Smooth muscle cell (in vitro differentiated cells): ENCODE data around the gene CRMP1. TPM values are rescaled to one million over a fixed set of nuclear protein-coding genes. Genes with fewer than 3 reads are reported as not detected.

Experiments
- DNase-seq: peaks from one replicate; lab custom pipeline; 2025; ENCODE audit not compliant: unreplicated experiment; lab: John Stamatoyannopoulos, UW
- H2AFZ ChIP-seq: fragments of 200-600 bp; sonication (generic); 2 replicates; pipeline ENCODE4 v1.6.0; 2016; ENCODE audit warnings: antibody characterized with exemption, low read depth, mild to moderate bottlenecking
- H3F3A ChIP-seq: fragments of 200-600 bp; sonication (generic); 2 replicates; pipeline ENCODE4 v1.6.0; 2017; ENCODE audit warnings: antibody characterized with exemption, low read depth
- H3K27ac ChIP-seq: fragments of 200-600 bp; sonication (generic); 2 replicates; pipeline ENCODE4 v1.5.1; 2016; ENCODE audit warnings: low read depth, mild to moderate bottlenecking
- H3K27me3 ChIP-seq: fragments of 200-600 bp; sonication (generic); 2 replicates; pipeline ENCODE4 v1.6.1; 2016; ENCODE audit warnings: low read depth, mild to moderate bottlenecking
- H3K36me3 ChIP-seq: fragments of 200-600 bp; sonication (generic); 2 replicates; pipeline ENCODE4 v1.5.1; 2016; ENCODE audit warnings: low read depth
- H3K4me1 ChIP-seq: fragments of 200-600 bp; sonication (generic); 2 replicates; pipeline ENCODE4 v1.5.1; 2016; ENCODE audit warnings: low read depth
- H3K4me2 ChIP-seq: fragments of 200-600 bp; sonication (generic); 2 replicates; pipeline ENCODE4 v1.6.0; 2016; ENCODE audit warnings: mild to moderate bottlenecking
- H3K4me3 ChIP-seq: fragments of 200-600 bp; sonication (generic); 2 replicates; pipeline ENCODE4 v1.5.1; 2016; ENCODE audit warnings: mild to moderate bottlenecking
- H3K79me2 ChIP-seq: fragments of 200-600 bp; sonication (generic); 2 replicates; pipeline ENCODE4 v1.6.0; 2016; ENCODE audit warnings: low read depth, mild to moderate bottlenecking
- H3K9ac ChIP-seq: fragments of 200-600 bp; sonication (generic); 2 replicates; pipeline ENCODE4 v1.6.0; 2016; ENCODE audit warnings: low read depth
- H3K9me3 ChIP-seq: fragments of 200-600 bp; sonication (generic); replicated peaks from 2 replicates; pipeline ENCODE4 v1.5.1; 2016; ENCODE audit warnings: low read depth
- H4K20me1 ChIP-seq: fragments of 200-600 bp; sonication (generic); 2 replicates; pipeline ENCODE4 v1.6.0; 2016; ENCODE audit warnings: low read depth
- CTCF ChIP-seq: fragments of 200-600 bp; sonication (generic); IDR thresholded peaks from 2 replicates; pipeline ENCODE4 v1.5.1; 2017; ENCODE audit warnings: borderline replicate concordance, mild to moderate bottlenecking, antibody characterized with exemption; ENCODE audit not compliant: insufficient read depth, poor library complexity, severe bottlenecking
- WGBS: methylation state at CpG from one replicate; pipeline ENCODE4 v1.1.7; 2016; ENCODE audit warnings: low lambda C conversion rate; 5-methylcytosine and 5-hydroxymethylcytosine counted together
- polyA plus RNA-seq: library from polyadenylated mRNA; unstranded; fragments of >200 nt; fragmentation: Nextera tagmentation; extraction: Ambion mirVana; gene quantifications from 2 replicates; pipeline ENCODE4 v1.2.1, GENCODE V29; 2016
- total RNA-seq: library from RNA; depleted of rRNA; stranded (reverse); fragments of >200 nt; gene quantifications from 2 replicates; pipeline ENCODE4 v1.2.3, GENCODE V29; 2014

CRMP1 gene
- total and polyA plus RNA-seq, 2 experiments from 2014 or later: 12.5 to 18.6 TPM

- 89% methylated on average over 11 of the region's 12 CpGs for WGBS
- H3K4me3 ChIP-seq: no peak overlapping the region
- no peak overlapping the region for H3K27ac ChIP-seq
- peaks cover 8% of the 10 kb centered on the region for H3K27me3 ChIP-seq
- no peaks in the 10 kb centered on the region for H3K9me3 ChIP-seq
- no peaks in the 10 kb centered on the region for H4K20me1 ChIP-seq
- no peaks in the 10 kb centered on the region for H3K79me2 ChIP-seq
- H3K36me3 ChIP-seq: no peaks in the 10 kb centered on the region
- H2AFZ ChIP-seq: no peak overlapping the region
- H3K4me2 ChIP-seq: no peak overlapping the region
- no peaks in the 10 kb centered on the region for H3K4me1 ChIP-seq
- TF ChIP-seq CTCF: no peak
- H3F3A ChIP-seq: no peaks in the 10 kb centered on the region
- no peak for DNase-seq
- no peak overlapping the region for H3K9ac ChIP-seq
Observed at GRCh38 chr4:5924461-5925125, 31.7 kb upstream of the CRMP1 start.

- H3K27ac ChIP-seq: no peak overlapping the region
Observed at GRCh38 chr4:5923376-5923775, 30.5 kb upstream of the CRMP1 start.

GRCh38 chr4:5922556-5922955, 29.7 kb upstream of the CRMP1 start:
- no peaks in the 10 kb centered on the region for H3K4me1 ChIP-seq
- H3K79me2 ChIP-seq: no peaks in the 10 kb centered on the region
- H3K9me3 ChIP-seq: no peaks in the 10 kb centered on the region
- no peaks in the 10 kb centered on the region for H3F3A ChIP-seq
- H4K20me1 ChIP-seq: no peaks in the 10 kb centered on the region
- no peaks in the 10 kb centered on the region for H3K27me3 ChIP-seq
- no peak overlapping the region for H3K27ac ChIP-seq
- whole genome bisulfite sequencing: 79% methylated on average over 3 of the region's 3 CpGs
- TF ChIP-seq CTCF: no peak
- H3K4me3 ChIP-seq: no peak overlapping the region
- no peak overlapping the region for H2AFZ ChIP-seq
- no peak for DNase-seq
- no peak overlapping the region for H3K9ac ChIP-seq
- no peaks in the 10 kb centered on the region for H3K36me3 ChIP-seq
- no peak overlapping the region for H3K4me2 ChIP-seq

More at GRCh38 chr4:5923376-5923775, 30.5 kb upstream of the CRMP1 start:
- TF ChIP-seq CTCF: no peak
- no peak overlapping the region for H3K4me2 ChIP-seq
- H3K36me3 ChIP-seq: no peaks in the 10 kb centered on the region
- 75% methylated on average over 6 of the region's 6 CpGs for WGBS
- no peak for DNase-seq
- no peaks in the 10 kb centered on the region for H4K20me1 ChIP-seq
- no peaks in the 10 kb centered on the region for H3K79me2 ChIP-seq
- no peaks in the 10 kb centered on the region for H3F3A ChIP-seq
- H3K9ac ChIP-seq: no peak overlapping the region
- H3K27me3 ChIP-seq: no peaks in the 10 kb centered on the region
- H3K9me3 ChIP-seq: no peaks in the 10 kb centered on the region
- no peak overlapping the region for H2AFZ ChIP-seq
- no peaks in the 10 kb centered on the region for H3K4me1 ChIP-seq
- H3K4me3 ChIP-seq: no peak overlapping the region

- Histone ChIP-seq H4K20me1 (no peaks in the 10 kb centered on the region), H3K27me3 (no peaks in the 10 kb centered on the region), H3K79me2 (no peaks in the 10 kb centered on the region), H3K4me3 (no peak overlapping the region), H3F3A (no peaks in the 10 kb centered on the region), H3K9me3 (no peaks in the 10 kb centered on the region), H3K9ac (no peak overlapping the region), H3K27ac (no peak overlapping the region), H3K4me2 (no peak overlapping the region), H3K4me1 (no peaks in the 10 kb centered on the region), H2AFZ (no peak overlapping the region), H3K36me3 (no peaks in the 10 kb centered on the region)
- no peak for DNase-seq
- WGBS: 89% methylated on average over 6 of the region's 6 CpGs
- no peak for TF ChIP-seq CTCF
Observed at GRCh38 chr4:5921981-5922380, 29.1 kb upstream of the CRMP1 start.
